Fibroblast of skin of back (primary cell): Measurements from ENCODE around the gene HSP90AB1.
A peak's percentile ranks its signal among the peaks of the same experiment; 100 is the strongest.

Experiments
- DNase-seq: peaks from one replicate; pipeline ENCODE4 v3.0.0-alpha.2; 2013

Gene HSP90AB1

DNA sequence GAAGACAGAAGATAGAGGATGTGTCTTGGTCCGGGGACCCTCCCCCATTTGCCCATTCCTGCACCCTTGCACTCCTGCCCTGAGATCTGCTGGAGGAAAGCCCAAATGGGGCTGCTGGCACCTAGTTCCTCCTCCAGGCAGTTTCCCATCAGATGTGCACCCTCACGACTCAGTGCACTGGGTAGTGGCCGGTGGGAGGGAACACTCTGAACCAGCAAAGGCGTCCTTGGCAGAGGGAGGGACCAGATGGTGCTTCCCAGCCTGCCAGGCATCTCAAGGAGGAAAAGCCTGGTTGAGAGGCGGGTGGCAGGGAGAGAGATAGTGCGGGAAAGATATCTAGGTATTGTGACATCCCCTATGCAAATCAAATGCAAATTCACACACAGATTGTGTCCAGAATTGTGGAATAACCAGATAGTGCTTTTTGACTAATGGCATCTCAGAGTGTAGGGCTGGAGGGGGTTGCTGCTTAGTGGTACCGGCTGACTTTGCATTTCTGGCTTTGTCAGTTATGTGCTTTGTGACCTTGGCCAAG is 42.9 kb downstream of the HSP90AB1 start:
- DNase-seq: no peak

DNA sequence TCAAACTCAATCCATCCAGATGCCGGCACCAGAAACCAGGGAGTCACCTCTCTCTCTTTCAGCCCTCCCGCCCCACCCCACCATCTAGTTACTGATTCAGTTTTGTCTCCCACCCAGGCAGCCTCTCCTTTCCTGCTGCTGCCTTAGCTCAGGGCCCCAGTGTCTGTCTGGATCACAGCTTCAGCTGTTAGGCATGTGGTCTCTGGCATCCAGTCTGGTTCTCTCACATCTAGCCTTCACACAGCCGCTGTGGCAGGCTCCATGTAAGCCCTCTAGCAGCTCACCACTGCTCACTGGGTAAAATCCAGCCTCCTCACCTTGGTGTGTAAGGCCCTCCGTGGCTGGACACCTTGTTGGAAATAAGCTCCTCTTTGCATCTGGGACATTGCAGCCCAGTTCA is 44.9 kb downstream of the HSP90AB1 start:
- no peak for DNase-seq

DNA sequence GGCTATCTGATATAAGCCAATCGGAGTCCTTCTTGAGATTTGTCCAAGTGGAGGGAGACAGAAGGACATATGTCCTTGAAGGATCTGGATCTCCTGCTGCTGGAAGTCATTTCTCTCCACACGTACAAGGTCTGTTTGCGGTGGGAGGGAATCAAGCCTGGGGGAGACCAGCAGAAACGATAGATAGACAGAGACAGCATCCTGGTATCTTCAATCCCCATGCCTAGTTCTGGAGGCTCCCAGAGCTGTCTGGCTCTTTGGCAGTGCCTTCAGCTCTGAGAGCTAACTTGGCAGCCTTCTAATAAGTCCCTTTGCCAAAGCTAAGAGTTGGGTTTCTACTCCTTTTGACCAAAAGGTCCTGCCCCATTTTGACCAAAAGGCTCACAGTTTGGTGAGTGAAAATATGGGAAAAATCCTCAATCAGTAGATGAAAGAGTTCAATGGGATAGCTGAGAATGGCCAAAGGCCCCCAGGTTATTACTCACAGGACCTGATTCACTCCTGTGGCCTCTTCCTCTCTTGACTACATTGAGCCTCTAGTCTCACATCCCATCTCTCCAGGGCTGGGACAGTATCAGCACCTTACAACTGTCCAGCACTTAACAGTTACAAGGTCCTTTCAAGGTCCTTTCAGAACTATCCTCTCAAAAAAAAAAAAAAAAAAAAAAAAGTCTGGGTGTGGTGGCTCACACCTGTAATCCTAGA is 45.9 kb downstream of the HSP90AB1 start:
- no peak for DNase-seq

DNA sequence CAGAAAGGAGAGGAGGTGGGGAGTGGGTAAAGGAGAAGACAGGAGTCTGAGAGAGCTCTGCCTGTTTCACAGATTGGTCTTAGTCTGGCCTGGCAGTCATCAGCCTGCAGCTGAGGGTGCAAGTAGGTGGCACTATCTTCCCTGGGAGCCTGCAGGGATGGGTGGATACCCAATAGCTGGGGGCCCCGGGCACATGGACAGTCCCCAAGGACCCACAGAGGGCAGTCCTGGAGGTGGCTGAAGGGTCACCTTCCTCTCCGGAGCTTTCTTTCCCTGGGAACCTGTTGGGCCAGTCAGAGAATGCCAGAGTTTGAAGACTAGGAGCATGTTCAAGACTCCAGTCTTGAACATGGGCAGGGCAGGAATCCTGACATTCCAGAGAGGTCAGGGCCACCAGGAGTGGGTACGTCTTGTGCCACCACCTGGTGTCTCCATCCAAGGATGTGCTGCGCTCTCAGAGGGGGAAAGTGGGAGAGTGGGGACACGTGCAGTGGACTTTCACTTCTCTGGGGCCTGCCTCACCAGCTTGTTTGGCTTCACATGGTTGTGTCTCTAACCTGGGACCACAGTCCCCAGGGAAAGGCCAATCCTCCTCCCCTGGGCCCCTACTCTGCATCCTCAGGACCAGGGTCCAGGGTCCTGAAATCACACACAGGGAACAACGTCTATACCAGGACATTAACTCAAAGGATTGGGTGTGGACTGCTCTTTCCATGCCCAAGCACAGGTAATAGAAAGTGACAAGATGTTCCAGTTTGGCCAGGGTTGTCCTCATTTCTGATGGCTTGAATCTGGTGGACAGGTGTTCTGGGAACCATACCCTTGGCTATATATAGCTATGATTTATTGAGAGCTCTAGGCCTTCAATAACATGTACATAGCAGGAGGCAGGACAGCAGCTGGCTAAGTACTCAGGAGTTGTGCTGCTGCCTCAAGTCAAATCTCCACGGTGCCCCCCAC is 48.2 kb downstream of the HSP90AB1 start:
- DNase-seq: no peak

DNA sequence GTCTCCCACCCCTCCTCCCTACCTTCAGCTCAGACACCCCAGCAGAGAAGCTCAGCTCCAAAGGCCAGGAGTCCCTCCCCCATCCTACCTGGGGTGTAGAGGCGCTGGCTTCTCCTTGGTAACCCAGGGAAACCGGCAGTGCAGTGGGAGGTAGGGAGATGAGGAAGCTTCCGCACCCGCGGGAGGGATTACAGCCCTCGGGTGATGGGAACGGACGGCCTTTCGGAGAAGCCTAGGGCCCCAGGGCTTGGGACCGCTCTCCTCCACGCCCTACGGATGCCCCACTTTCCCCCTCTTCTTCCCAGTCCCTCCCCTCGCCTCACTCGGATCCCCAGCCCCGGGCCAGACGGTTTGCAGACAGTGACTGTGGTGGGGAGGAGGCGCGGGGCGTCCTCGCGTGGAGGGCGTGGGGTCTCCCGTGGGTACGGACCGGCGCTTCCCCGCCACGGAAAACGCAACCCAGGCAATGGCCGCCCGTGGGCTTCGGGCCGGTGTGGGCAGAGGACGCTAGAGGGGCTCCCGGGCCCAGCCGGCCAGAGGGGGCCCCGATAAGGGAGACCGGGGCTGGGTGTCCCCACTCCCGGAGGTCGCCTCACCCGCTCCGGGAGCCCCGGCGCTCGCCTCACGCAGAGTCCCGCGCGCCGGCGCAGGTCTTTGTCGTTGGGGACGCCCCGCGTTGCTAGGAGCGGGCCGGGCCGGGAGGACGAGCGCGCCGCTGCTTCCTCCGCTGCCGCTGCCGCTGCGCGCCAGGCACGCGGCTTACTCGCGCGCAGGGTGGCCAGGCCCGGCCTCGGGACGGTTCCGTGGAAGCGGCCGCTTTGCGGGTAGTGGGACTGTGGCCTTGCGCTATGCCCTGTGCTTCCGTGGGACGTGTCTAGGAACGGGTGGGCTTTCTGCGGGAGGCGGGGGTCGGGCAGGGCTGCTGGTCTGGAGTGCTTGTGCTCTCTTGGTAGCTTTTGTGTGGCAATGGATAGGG is 50.5 kb downstream of the HSP90AB1 start:
- DNase-seq: peak; percentile 27

DNA sequence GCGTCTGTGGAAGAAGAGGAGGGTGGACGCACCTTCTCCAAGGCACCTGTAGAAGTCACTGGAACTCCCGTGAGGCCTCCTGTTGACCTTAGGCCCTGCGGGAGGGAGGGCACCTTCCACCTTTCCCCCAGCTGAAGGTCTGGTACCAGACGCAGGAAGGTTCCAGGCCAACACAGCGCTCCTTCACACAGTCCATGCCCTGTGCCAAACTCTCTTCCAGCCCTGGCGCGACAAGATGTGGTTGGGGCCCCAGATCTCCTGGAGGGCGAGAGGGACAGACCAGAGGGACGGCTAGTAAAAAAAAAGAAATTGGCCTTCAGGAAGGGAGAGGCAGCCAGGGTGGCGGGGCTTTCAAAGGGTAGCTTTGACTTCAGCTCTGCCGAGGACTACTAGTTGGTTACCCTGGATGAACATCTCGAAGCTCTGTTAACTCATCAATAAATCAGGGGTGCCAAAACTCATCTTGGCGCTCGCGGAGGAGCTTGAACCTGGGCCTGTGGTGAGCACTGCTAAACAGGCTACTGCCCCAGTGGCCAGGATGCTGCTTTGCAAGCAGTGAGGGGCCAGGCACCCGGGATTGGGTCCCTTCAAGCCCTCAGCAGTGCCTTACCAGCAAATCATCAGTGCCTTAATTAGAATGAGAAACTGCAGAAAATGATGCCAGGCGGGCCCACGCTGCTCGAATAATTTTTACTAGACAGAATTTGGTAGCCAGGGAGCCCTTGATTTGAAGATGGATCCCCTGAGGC is 51.3 kb downstream of the HSP90AB1 start:
- no peak for DNase-seq

DNA sequence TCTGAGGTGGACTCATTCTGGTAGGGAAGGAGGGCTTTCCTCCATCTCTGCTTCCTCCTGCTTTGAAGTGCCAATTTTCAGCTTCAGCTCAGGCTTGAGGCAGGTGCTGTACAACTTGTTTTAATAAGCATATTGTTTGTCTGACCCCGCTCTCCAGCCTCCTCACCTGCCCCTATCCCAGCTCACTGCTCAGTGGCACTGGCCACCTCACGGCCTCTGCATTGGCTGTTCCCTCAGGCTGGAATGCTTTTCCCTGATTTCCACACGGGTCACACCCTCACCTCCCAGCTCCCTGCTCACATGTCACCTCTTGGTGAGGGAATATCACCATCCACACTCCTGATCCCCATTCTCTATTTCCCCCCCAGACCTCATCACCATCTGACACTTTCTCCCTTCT is 52.0 kb downstream of the HSP90AB1 start:
- DNase-seq: no peak

DNA sequence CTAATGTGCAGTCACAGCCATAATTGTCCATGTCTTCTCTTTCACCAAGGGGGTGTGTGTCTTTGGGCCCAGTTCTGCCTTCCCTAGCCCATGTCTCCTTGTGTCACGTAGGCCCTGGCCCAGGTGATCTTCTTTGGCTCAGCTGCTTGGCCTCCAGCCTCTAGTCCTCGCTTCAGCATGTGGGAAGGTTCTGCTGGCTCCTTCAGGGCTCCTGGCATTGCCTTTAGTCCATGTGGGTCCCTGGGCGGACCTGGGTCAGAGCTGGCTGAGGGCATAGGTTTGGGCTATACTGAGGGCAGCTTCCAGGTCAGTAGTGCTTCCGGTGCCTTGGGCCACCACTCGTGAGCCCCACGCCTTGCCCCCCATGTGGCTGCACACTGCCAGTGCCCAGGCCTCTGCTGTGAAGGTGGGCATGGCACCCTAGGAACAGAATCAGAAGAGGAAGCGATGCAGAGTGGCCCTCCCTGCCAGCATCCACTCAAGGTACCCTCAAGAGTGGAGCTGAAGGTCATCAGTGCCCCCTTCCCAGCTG is 53.5 kb downstream of the HSP90AB1 start:
- DNase-seq: no peak

DNA sequence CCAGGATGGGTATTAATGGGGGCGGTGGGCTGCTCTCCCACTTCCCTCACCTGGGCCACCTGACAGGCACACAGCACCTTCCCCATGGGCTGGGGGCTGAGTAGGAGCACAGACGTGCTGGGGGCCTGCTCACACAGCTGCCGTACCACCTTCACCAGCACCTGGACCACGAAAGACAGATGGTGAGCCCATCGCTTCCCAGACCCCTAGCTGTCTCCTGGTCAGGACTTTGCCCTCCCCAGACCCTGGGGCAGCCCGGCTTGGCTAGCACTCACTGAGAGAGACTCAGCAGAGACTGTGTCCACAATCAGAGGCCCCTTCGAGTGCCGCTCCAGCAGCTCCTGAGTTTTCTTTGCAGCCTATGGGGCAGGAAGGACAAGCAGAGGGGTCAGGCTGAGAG is 54.2 kb downstream of the HSP90AB1 start:
- DNase-seq: no peak

DNA sequence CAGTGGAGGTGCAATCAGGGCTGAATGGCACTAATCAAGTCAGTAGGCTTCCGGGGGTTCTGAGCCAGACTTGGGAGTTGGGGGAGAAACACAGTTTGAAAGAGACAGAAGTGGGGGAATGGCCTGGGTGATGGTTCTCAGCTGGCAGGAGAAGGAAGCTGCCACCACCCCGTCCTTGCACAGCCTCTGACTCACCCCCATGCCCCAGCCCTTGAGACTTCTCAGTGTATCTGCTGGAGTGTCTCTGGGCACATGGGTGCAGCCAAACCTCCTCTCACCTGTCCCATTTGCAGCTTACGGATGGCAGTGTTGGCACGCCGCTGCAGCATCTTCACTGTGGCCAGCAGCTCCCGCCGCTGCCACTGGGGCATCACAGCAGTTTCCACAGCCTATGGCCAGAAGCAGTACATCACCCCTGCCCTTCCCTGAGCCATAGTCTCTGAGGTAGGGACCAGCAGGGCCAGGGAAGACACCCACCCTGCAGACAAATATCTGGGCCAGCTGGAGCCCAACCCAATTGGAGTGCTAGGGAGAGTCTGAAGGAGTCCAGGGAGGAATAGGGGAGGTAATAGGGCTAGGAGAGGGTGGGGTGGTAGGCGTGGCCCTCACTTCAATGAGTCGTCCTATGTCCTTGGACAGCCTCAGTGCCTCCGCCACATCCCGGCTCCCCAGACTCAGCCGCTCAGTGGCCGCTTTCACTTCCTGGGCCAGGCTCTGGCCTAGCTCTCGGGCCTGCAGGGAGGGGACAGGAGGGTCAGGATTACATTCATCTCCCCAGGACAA is 55.1 kb downstream of the HSP90AB1 start:
- DNase-seq: no peak

DNA sequence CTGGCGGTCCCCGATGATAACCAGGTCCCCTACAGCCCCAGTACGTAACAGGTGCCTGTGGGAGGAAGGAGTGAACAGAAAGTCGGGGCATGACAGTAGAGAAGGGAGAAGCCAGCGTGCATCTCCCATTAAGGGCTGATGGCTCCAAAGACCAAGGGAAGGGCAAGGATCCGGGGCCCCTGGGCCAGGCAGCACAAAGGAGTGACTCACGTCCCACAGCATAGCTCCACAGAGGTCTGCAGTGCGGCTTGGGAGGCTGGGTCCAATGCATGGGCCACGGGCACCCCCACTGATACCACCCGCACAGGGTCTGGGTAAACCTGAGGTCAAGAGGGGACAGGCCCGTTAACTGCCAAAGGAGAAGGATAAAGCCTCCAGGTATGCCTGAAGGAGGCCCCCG is 56.0 kb downstream of the HSP90AB1 start:
- no peak for DNase-seq
